T-cell (primary cell): ENCODE results near the gene RIPOR2. TPM values are rescaled to one million over a fixed set of nuclear protein-coding genes. Genes with fewer than 3 reads are reported as not detected.

Experiments
- ATAC-seq, 4 experiments: fragments of 200-7000 bp in 3 of 4; fragments of 150-1000 bp in 1 of 4; cut with Tn5 transposase; replicated peaks in 1 of 4; 1 replicate in 3 of 4; 2 replicates in 1 of 4; pipeline ENCODE4 v1.10.0; 2021; ENCODE audit warnings: moderate library complexity in 3 of 4, mild to moderate bottlenecking in 2 of 4, moderate number of reproducible peaks in 1 of 4
- CTCF ChIA-PET, 2 donors: fragments of 300-600 bp; sonication (Branson Sonifier 250); formaldehyde crosslinking; loops; one replicate each; lab custom pipeline; 2022; ENCODE audit warnings: antibody characterized with exemption in 2 of 2; lab: Charles Lee
- POLR2A ChIA-PET, 2 donors: fragments of 300-600 bp; sonication (Branson Sonifier 250); formaldehyde crosslinking; loops; one replicate each; lab custom pipeline; 2022; ENCODE audit warnings: antibody characterized with exemption in 2 of 2; lab: Charles Lee
- DNase-seq, 35 experiments: peaks; one replicate each; pipeline versions ENCODE4 v3.0.0 to v3.0.0-alpha.2; 2013 to 2023
- H3K27ac ChIP-seq: one replicate; pipeline ENCODE4 v1.5.1; 2013; ENCODE audit warnings: low read length
- H3K27me3 ChIP-seq, 2 experiments: replicated peaks in 1 of 2; 1 replicate in 1 of 2; 2 replicates in 1 of 2; pipeline versions ENCODE4 v1.6.1 to v1.7.0; 2013; ENCODE audit warnings: low read length in 1 of 2, mixed read lengths in 1 of 2; ENCODE audit not compliant: control insufficient read depth in 2 of 2, insufficient read depth in 2 of 2; ENCODE audit errors: extremely low read depth in 1 of 2
- H3K36me3 ChIP-seq, 2 donors: 1 replicate in 1 of 2; 2 replicates in 1 of 2; pipeline versions ENCODE4 v1.6.1 to v1.7.0; 2013; ENCODE audit warnings: low read length in 1 of 2; ENCODE audit not compliant: control insufficient read depth in 2 of 2, insufficient read depth in 1 of 2; ENCODE audit errors: extremely low read depth in 1 of 2
- H3K4me1 ChIP-seq, 2 experiments: 1 replicate in 1 of 2; 2 replicates in 1 of 2; pipeline versions ENCODE4 v1.6.1 to v1.7.0; 2013; ENCODE audit warnings: low read length in 2 of 2, mixed read lengths in 1 of 2; ENCODE audit not compliant: insufficient read depth in 2 of 2, control insufficient read depth in 1 of 2; ENCODE audit errors: extremely low read depth in 1 of 2
- H3K4me3 ChIP-seq, 2 donors: 1 replicate in 1 of 2; 2 replicates in 1 of 2; pipeline versions ENCODE4 v1.5.1 to v1.7.0; 2013; ENCODE audit warnings: mild to moderate bottlenecking in 2 of 2, low read length in 1 of 2, moderate library complexity in 1 of 2; ENCODE audit not compliant: control insufficient read depth in 1 of 2; ENCODE audit errors: extremely low read depth in 1 of 2
- H3K9me3 ChIP-seq: 2 replicates; pipeline ENCODE4 v1.7.0; 2013
- H3K27ac Mint-ChIP-seq, 2 donors: one replicate each; pipeline ENCODE4 v1.8.0; 2020 to 2021; ENCODE audit warnings: mild to moderate bottlenecking in 2 of 2, mixed read lengths in 2 of 2
- H3K27me3 Mint-ChIP-seq, 2 donors: one replicate each; pipeline ENCODE4 v1.8.0; 2021 to 2022; ENCODE audit warnings: mixed read lengths in 2 of 2
- H3K36me3 Mint-ChIP-seq: one replicate; pipeline ENCODE4 v1.8.0; 2021; ENCODE audit warnings: mixed read lengths
- H3K4me1 Mint-ChIP-seq, 3 donors: one replicate each; pipeline ENCODE4 v1.8.0; 2020 to 2022; ENCODE audit warnings: mixed read lengths in 3 of 3, mild to moderate bottlenecking in 1 of 3
- H3K4me3 Mint-ChIP-seq, 3 donors: one replicate each; pipeline ENCODE4 v1.8.0; 2020 to 2022; ENCODE audit warnings: mild to moderate bottlenecking in 3 of 3, mixed read lengths in 3 of 3, moderate library complexity in 3 of 3
- H3K9me3 Mint-ChIP-seq, 3 donors: one replicate each; pipeline ENCODE4 v1.8.0; 2020 to 2022; ENCODE audit warnings: mixed read lengths in 3 of 3
- WGBS: methylation state at CpG from one replicate; pipeline ENCODE4 v1.1.5; 2013; ENCODE audit warnings: missing lambda C conversion rate; ENCODE audit not compliant: insufficient coverage; 5-methylcytosine and 5-hydroxymethylcytosine counted together
- total RNA-seq, 35 experiments: library from RNA in 6 of 35; stranded (reverse) in 6 of 35; fragments of 120-200 nt in 1 of 35; gene quantifications; one replicate each; pipeline versions ENCODE4 v1.2.1 to v1.2.4 and lab custom pipeline; 2013 to 2026

Gene RIPOR2
- total RNA-seq, 5 donors from 2014 or later (not counting 1 experiment from before 2014, with no cell fraction given), result 381 to 480 (median 441) TPM

GRCh38 chr6:24932832-24933231 is 2.9 kb downstream of the RIPOR2 start:
- CTCF ChIA-PET, result interaction anchor here (0.7 to 7.8 kb wide), 24 partner anchors 11 to 103 kb away, joined by 3 to 160 read pairs (median 8); no protein-coding TSS in a partner anchor
- Mint-ChIP-seq H3K4me1 (peaks cover 53 to 73% (median 62%) of the 10 kb centered on the region in 3 donors), H3K27ac (peak overlapping the region; percentile 97 to 100), H3K9me3 (no peaks in the 10 kb centered on the region), H3K4me3 (peak overlapping the region; percentile 93 to 98 (median 96)), H3K27me3 (no peaks in the 10 kb centered on the region), H3K36me3 (peaks cover 72% of the 10 kb centered on the region)
- POLR2A ChIA-PET, result interaction anchor here (0.5 to 4.3 kb wide), 8 partner anchors 11 to 356 kb away, joined by 3 to 22 read pairs (median 4); no protein-coding TSS in a partner anchor
- ATAC-seq (peak in 3 of 4 experiments; percentile 16 to 24 (median 19)), DNase-seq (no peak)
- Histone ChIP-seq H3K36me3 (peaks cover 3 to 44% of the 10 kb centered on the region in 2 donors), H3K27ac (peak overlapping the region; percentile 65), H3K9me3 (no peaks in the 10 kb centered on the region), H3K27me3 (no peaks in the 10 kb centered on the region), H3K4me3 (peak overlapping the region; percentile 93 to 94), H3K4me1 (peaks cover 32 to 55% of the 10 kb centered on the region in 2 experiments)
- no CpG with 5 or more reads among the region's 3 CpGs for whole genome bisulfite sequencing

- Mint-ChIP-seq H3K9me3 (peaks cover 0 to 6% (median 0%) of the 10 kb centered on the region in 3 donors), H3K27me3 (no peaks in the 10 kb centered on the region), H3K27ac (peak overlapping the region; percentile 97 to 100), H3K36me3 (peaks cover 80% of the 10 kb centered on the region), H3K4me3 (peak overlapping the region; percentile 93 to 98 (median 96)), H3K4me1 (peaks cover 53 to 73% (median 62%) of the 10 kb centered on the region in 3 donors)
- Histone ChIP-seq H3K4me3 (peak overlapping the region; percentile 93 to 94), H3K36me3 (peaks cover 3 to 49% of the 10 kb centered on the region in 2 donors), H3K4me1 (peaks cover 28 to 54% of the 10 kb centered on the region in 2 experiments), H3K9me3 (no peaks in the 10 kb centered on the region), H3K27ac (peak overlapping the region; percentile 65), H3K27me3 (no peaks in the 10 kb centered on the region)
- ChIA-PET POLR2A (interaction anchor here (0.6 to 0.8 kb wide), 3 partner anchors 33 to 355 kb away, joined by 3 to 4 read pairs (median 3); no protein-coding TSS in a partner anchor), CTCF (interaction anchor here (0.6 to 7.8 kb wide), 16 partner anchors 12 to 213 kb away, joined by 3 to 160 read pairs (median 11); partner anchors contain the start of gene C6orf62 (in 1 of the 2))
- DNase-seq, result peak in 1 of 35 experiments; percentile 61
- peak; percentile 29 to 52 (median 45) for ATAC-seq
- 3% methylated on average over 4 of the region's 7 CpGs for WGBS
Observed at GRCh38 chr6:24931718-24932691, 3.8 kb downstream of the RIPOR2 start.

- Mint-ChIP-seq H3K27ac (peak overlapping the region; percentile 97 to 100), H3K36me3 (peaks cover 85% of the 10 kb centered on the region), H3K9me3 (peaks cover 0 to 6% (median 0%) of the 10 kb centered on the region in 3 donors), H3K4me1 (peaks cover 51 to 73% (median 60%) of the 10 kb centered on the region in 3 donors), H3K4me3 (peak overlapping the region; percentile 93 to 98 (median 96)), H3K27me3 (no peaks in the 10 kb centered on the region)
- peak overlapping the region; percentile 83 to 93 for H3K4me3 ChIP-seq
- ATAC-seq, result no peak
- H3K27me3 ChIP-seq, result no peaks in the 10 kb centered on the region
- no peaks in the 10 kb centered on the region for H3K9me3 ChIP-seq
- peaks cover 3 to 49% of the 10 kb centered on the region in 2 donors for H3K36me3 ChIP-seq
- ChIA-PET POLR2A (no interaction called here), CTCF (no interaction called here)
- no peak for DNase-seq
- peak overlapping the region; percentile 65 for H3K27ac ChIP-seq
- H3K4me1 ChIP-seq, result peaks cover 26 to 56% of the 10 kb centered on the region in 2 experiments
Observed at GRCh38 chr6:24931296-24931695, 4.5 kb downstream of the RIPOR2 start.

GRCh38 chr6:24930431-24930871 is 5.3 kb downstream of the RIPOR2 start:
- H3K36me3 Mint-ChIP-seq, result peaks cover 88% of the 10 kb centered on the region
- Histone ChIP-seq H3K27ac (peak overlapping the region; percentile 65), H3K27me3 (no peaks in the 10 kb centered on the region), H3K36me3 (peaks cover 3 to 49% of the 10 kb centered on the region in 2 donors), H3K4me1 (peaks cover 29 to 58% of the 10 kb centered on the region in 2 experiments), H3K4me3 (peak overlapping the region; percentile 64 to 93), H3K9me3 (no peaks in the 10 kb centered on the region)
- H3K27me3 Mint-ChIP-seq, result no peaks in the 10 kb centered on the region
- H3K4me1 Mint-ChIP-seq, result peaks cover 56 to 79% (median 64%) of the 10 kb centered on the region in 3 donors
- WGBS, result no CpG with 5 or more reads among the region's 2 CpGs
- CTCF ChIA-PET, result interaction anchor here (1.1 to 1.3 kb wide), 2 partner anchors 20 to 87 kb away, joined by 4 to 6 read pairs; no protein-coding TSS in a partner anchor
- POLR2A ChIA-PET, result interaction anchor here in 1 of 2 donors (0.5 kb wide), 1 partner anchor 68 kb away, joined by 3 read pairs; no protein-coding TSS in a partner anchor
- H3K4me3 Mint-ChIP-seq, result peak overlapping the region; percentile 93 to 98 (median 96)
- ATAC-seq (no peak), DNase-seq (no peak)
- peak overlapping the region; percentile 97 to 100 for H3K27ac Mint-ChIP-seq
- H3K9me3 Mint-ChIP-seq, result peaks cover 0 to 6% (median 0%) of the 10 kb centered on the region in 3 donors

- peaks cover 85% of the 10 kb centered on the region for H3K36me3 Mint-ChIP-seq
- peaks cover 0 to 6% (median 0%) of the 10 kb centered on the region in 3 donors for H3K9me3 Mint-ChIP-seq
- Histone ChIP-seq H3K4me3 (peak overlapping the region; percentile 69 to 93), H3K9me3 (no peaks in the 10 kb centered on the region), H3K36me3 (peaks cover 3 to 57% of the 10 kb centered on the region in 2 donors), H3K4me1 (peaks cover 37 to 67% of the 10 kb centered on the region in 2 experiments), H3K27me3 (no peaks in the 10 kb centered on the region), H3K27ac (peak overlapping the region; percentile 65)
- H3K4me1 Mint-ChIP-seq, result peaks cover 67 to 91% (median 75%) of the 10 kb centered on the region in 3 donors
- ATAC-seq (peak in 1 of 4 experiments; percentile 21), DNase-seq (peak in 1 of 35 experiments; percentile 49)
- no peaks in the 10 kb centered on the region for H3K27me3 Mint-ChIP-seq
- WGBS, result no CpG with 5 or more reads among the region's 1 CpG
- ChIA-PET POLR2A (interaction anchor here in 1 of 2 donors (1.0 kb wide), 1 partner anchor 62 kb away, joined by 4 read pairs; no protein-coding TSS in a partner anchor), CTCF (no interaction called here)
- peak overlapping the region; percentile 93 to 98 (median 96) for H3K4me3 Mint-ChIP-seq
- peak overlapping the region; percentile 97 to 100 for H3K27ac Mint-ChIP-seq
Observed at GRCh38 chr6:24929242-24929641, 6.5 kb downstream of the RIPOR2 start.
